T-helper 2 cell treated with Interferon-gamma antibody and Interleukin-4, amounts not matched to agents 5 μg/mL and 100 μg/mL, for 36 hours (primary cell): ENCODE results near the gene MTURN.
"Not testable (repeated sequence)": the region's sequence is repeated elsewhere in the genome, so short reads cannot be mapped to it uniquely, and the experiment has no call there.

Experiments used
- DNase-seq: peaks from one replicate; pipeline ENCODE4 v3.0.0; 2021; ENCODE audit warnings: low spot score
- H3K27ac Mint-ChIP-seq: one replicate; pipeline ENCODE4 v1.8.0; 2021; ENCODE audit warnings: mild to moderate bottlenecking, mixed read lengths
- H3K27me3 Mint-ChIP-seq: one replicate; pipeline ENCODE4 v1.8.0; 2021; ENCODE audit warnings: low read depth, mixed read lengths
- H3K36me3 Mint-ChIP-seq: one replicate; pipeline ENCODE4 v1.8.0; 2021; ENCODE audit warnings: low read depth, mixed read lengths
- H3K4me1 Mint-ChIP-seq: one replicate; pipeline ENCODE4 v1.8.0; 2021; ENCODE audit warnings: low read depth, mixed read lengths
- H3K4me3 Mint-ChIP-seq: one replicate; pipeline ENCODE4 v1.8.0; 2022; ENCODE audit warnings: mild to moderate bottlenecking, moderate library complexity, mixed read lengths
- H3K9me3 Mint-ChIP-seq: one replicate; pipeline ENCODE4 v1.8.0; 2021; ENCODE audit warnings: mixed read lengths

The MTURN gene

DNA sequence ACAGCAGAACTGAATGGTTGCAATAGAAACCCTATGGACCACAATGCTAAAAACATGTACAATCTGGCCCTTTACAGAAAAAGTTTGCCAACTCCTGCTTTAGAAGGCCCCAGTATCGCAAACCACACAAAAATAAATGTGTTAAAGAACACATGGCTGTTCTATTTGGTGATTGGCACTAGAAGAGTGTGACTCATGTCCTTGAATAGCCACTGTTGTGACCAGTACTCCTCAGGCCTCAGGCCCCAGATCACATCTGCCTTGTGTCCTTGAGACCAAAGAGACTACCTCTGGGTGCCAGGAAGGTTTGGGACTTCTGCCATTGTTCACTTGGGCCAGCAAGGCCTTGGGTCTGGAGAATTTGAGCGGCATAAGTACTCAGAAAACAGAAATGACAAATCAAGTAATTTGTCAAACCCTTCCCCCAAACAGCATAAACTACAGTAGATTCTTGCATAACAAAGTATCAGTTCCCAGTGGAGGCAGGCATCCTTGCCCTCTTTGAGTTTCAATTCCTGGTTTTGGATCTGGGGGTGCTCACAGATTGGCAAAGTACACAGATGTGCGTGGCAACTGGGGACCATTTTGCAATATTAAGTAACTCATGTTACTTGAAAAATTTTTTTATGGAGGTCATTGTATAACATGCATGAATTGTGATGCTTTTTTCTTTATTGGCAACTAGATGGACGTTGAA is 50.2 kb downstream of the MTURN start:
- no peaks in the 10 kb centered on the region for H3K4me1 Mint-ChIP-seq
- H3K27me3 Mint-ChIP-seq = peaks cover 3% of the 10 kb centered on the region
- no peak overlapping the region for H3K27ac Mint-ChIP-seq
- H3K4me3 Mint-ChIP-seq = no peak overlapping the region
- no peak for DNase-seq
- peaks cover 2% of the 10 kb centered on the region for H3K36me3 Mint-ChIP-seq
- peaks cover 8% of the 10 kb centered on the region for H3K9me3 Mint-ChIP-seq

DNA sequence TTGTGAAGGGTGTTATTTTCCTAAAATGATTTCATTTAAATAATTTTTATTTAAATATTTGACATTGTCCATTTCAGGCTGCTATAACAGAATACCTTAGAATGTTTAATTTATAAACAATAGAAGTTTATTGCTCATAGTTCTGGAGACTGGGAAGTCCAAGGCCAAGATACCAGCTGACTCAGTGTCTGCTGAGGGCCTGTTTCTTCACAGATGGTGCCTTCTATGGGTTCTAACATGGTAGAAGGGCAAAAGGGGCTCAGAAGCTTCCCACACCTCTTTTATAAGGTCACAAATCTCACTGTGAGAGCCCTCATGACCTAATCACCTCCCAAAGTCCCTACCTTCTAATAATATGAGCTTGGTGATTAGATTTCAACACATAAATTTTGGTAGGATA is 50.7 kb downstream of the MTURN start:
- DNase-seq = no peak
- peaks cover 2% of the 10 kb centered on the region for H3K36me3 Mint-ChIP-seq
- H3K27ac Mint-ChIP-seq = no peak overlapping the region
- no peak overlapping the region for H3K4me3 Mint-ChIP-seq
- no peaks in the 10 kb centered on the region for H3K4me1 Mint-ChIP-seq
- H3K9me3 Mint-ChIP-seq = peaks cover 8% of the 10 kb centered on the region
- peaks cover 3% of the 10 kb centered on the region for H3K27me3 Mint-ChIP-seq

DNA sequence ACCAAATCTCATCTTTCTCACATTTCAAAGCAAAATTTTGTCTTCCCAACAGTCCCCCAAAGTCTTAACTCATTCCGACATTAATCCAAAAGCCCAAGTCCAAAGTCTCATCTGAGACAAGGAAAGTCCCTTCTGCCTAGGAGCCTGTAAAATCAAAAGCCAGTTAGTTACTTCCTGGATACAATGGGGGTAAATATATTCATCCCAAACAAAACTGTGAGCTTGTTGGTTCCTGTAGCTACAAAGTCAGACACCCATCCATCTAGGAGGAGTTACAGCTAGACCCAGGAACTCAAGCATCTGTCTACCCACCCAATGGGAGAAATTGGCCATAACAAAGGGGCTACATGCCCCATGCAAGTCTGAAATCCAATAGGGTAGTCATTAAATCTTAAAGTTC is 51.9 kb downstream of the MTURN start:
- no peak for DNase-seq
- Mint-ChIP-seq H3K36me3 (peaks cover 2% of the 10 kb centered on the region), H3K4me3 (no peak overlapping the region), H3K4me1 (no peaks in the 10 kb centered on the region), H3K27me3 (peaks cover 3% of the 10 kb centered on the region), H3K9me3 (peaks cover 10% of the 10 kb centered on the region), H3K27ac (no peak overlapping the region)

DNA sequence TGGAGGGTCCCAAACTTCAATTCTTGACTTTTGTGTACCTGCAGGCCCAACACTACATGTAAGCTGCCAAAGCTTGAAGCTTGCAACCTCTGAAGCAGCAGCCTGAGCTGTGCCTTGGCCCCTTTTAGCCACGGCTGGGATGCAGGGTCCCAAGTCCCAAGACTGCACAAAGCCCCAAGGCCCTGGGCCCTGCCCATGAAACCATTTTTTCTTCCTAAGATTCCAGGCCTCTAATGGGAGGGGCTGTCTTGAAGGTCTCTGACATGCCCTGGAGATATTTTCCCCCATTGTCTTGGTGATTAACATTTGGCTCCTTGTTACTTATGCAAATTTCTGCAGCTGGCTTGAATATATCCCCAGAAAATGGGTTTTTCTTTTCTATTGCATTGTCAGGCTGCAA is 52.7 kb downstream of the MTURN start:
- Mint-ChIP-seq H3K4me1 (no peaks in the 10 kb centered on the region), H3K36me3 (peaks cover 2% of the 10 kb centered on the region), H3K27ac (no peak overlapping the region), H3K4me3 (no peak overlapping the region), H3K9me3 (peaks cover 11% of the 10 kb centered on the region), H3K27me3 (peaks cover 3% of the 10 kb centered on the region)
- DNase-seq = no peak

DNA sequence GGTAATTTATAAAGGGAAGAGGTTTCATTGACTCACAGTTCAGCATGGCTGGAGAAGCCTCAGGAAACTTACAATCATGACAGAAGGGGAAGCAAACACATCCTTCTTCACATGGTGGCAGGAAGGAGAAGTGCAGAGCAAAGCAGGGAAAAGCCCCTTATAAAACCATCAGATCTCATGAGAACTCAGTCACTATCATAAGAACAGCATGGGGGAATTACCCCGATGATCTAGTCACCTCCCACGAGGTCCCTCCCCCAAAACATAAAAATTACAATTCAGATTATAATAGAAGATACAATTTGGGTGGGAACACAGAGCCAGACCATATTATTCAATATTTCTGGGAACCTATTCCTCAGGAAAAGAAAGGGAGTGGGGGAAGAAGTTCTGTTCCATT is 53.6 kb downstream of the MTURN start:
- H3K9me3 Mint-ChIP-seq = peaks cover 11% of the 10 kb centered on the region
- not testable (repeated sequence) for H3K27ac Mint-ChIP-seq, H3K36me3 Mint-ChIP-seq, H3K27me3 Mint-ChIP-seq, DNase-seq, H3K4me3 Mint-ChIP-seq, H3K4me1 Mint-ChIP-seq

DNA sequence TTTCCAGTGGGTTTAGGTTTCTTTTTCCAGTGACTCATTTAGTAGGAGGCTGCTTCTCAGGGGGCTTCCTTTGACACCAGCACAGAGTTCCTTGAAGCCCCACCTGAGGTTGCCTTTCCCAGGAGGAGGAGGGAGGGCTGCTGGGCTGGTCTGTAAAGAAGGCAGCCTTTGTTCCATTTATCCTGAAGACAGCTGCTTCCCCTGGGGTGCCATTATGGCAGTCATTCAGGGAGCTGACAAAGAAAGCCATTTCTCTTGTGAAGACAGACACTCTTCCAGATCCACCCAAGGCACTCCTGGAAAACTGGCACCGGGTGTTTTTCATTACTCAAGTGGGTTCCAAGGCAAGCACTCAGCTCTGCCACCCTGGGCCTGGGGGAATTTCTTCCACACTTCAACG is 54.0 kb downstream of the MTURN start:
- H3K4me3 Mint-ChIP-seq = no peak overlapping the region
- no peaks in the 10 kb centered on the region for H3K4me1 Mint-ChIP-seq
- DNase-seq = no peak
- H3K27ac Mint-ChIP-seq = no peak overlapping the region
- peaks cover 11% of the 10 kb centered on the region for H3K9me3 Mint-ChIP-seq
- peaks cover 3% of the 10 kb centered on the region for H3K27me3 Mint-ChIP-seq
- peaks cover 2% of the 10 kb centered on the region for H3K36me3 Mint-ChIP-seq

DNA sequence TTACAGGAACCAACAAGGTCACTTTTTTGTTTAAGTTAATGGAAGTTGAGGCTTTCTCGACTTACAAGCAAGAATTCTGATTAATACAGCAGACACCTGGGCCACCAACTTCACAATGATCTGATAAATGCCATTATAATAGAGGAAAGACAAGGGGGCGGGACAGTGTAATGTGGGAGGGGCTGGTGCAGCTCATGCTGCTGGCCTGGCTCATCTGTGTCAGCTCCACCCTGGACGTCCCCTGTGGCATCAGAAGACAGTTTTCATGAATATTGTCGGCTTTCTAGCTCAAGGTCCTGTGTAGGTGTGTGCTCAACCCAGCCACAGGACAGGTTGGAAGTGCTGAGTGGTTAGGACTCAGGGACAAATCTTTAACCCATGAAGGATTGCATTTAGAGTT is 57.0 kb downstream of the MTURN start:
- no peak for DNase-seq
- no peak overlapping the region for H3K27ac Mint-ChIP-seq
- H3K4me1 Mint-ChIP-seq = no peaks in the 10 kb centered on the region
- H3K9me3 Mint-ChIP-seq = peaks cover 28% of the 10 kb centered on the region
- peaks cover 2% of the 10 kb centered on the region for H3K36me3 Mint-ChIP-seq
- H3K4me3 Mint-ChIP-seq = no peak overlapping the region
- H3K27me3 Mint-ChIP-seq = no peaks in the 10 kb centered on the region

DNA sequence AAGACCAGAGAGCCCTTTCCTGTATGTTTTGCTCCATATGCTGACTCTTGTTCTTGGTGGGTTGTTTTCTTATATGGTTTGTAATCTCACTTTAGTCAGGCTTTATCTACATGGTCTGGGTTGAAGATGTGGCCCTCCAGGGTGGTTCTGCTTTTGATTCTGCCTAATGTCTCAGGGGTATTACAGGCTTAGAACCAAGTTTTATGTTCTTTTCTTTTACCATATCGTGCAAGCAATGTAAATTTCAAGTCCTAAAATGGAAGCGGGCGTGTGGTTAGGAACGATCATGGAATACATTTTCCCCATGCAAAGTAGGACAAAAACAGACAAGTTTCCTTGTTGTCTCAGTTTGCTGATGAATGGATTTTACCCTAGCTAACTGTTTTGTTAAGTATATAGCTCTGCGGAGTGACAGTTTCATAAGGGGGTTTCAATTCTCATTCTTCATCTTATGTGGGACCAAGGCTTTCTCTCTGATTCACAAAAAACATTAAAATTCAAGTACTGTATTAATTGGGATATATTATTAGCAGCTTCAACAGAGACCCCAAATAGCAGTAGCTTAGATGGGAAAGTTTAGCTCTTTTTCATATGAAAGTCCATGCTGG is 58.7 kb downstream of the MTURN start:
- Mint-ChIP-seq H3K4me1 (no peaks in the 10 kb centered on the region), H3K36me3 (no peaks in the 10 kb centered on the region), H3K27me3 (no peaks in the 10 kb centered on the region), H3K4me3 (no peak overlapping the region), H3K9me3 (peaks cover 32% of the 10 kb centered on the region), H3K27ac (no peak overlapping the region)
- DNase-seq = no peak

DNA sequence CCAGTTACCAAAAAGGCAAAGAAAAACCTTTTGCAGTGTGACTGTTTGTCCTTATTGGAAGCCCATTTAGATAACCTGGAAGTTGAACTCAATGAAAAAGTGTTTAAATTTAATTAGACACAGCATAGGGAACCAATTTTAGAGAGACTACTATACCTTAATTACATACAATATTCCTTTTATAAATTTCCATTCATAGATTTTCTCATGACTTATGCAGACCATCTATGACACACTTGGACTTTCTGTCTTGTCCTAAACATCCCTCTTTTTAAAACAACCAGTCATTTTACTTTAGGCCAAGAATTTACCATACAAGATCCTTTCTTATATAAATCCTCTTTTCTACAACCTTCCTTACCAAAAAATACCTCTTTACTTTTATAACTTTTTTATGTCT is 61.6 kb downstream of the MTURN start:
- no peaks in the 10 kb centered on the region for H3K36me3 Mint-ChIP-seq
- peaks cover 32% of the 10 kb centered on the region for H3K9me3 Mint-ChIP-seq
- DNase-seq = no peak
- H3K4me3 Mint-ChIP-seq = no peak overlapping the region
- no peaks in the 10 kb centered on the region for H3K4me1 Mint-ChIP-seq
- no peak overlapping the region for H3K27ac Mint-ChIP-seq
- H3K27me3 Mint-ChIP-seq = no peaks in the 10 kb centered on the region

DNA sequence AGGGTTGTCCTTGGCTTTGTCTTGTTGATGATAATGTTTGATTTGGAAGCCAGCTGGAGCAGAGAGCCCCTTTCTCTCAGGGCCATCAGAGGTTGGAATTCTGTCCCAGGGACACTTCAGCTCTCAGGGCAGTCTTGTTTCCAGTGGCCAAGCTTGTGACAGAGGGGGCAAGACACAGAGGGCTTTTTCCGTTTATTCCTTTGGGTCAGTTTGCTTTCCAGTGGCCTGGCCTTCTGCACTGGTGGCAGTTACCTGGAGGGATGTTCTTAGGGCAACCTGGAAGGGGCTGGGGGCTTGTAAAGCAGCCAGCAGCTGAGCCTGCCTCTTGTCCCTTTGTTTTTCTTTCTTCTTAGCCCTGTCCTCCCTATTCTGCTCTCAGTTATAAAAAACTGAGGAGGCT is 62.7 kb downstream of the MTURN start:
- no peak for DNase-seq

DNA sequence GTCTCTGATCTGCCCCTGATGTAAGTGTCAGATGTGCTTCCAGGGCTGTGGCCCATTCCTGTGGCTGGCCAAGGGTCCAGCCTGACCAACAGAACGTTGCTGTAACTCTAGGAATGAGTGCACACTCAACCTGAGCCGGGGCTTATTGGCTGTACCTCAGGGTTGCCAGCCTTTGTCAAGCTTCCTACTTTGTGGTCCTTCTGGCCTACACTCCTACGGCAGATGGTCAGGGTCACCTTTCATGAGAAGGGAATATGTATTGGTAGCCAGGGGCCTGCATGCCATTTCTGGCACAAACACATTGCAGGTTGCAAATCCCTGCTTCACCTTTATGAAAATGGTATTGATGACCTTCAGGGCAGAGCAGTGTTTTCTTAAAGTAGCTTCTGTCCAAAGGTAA is 64.5 kb downstream of the MTURN start:
- H3K36me3 Mint-ChIP-seq = no peaks in the 10 kb centered on the region
- DNase-seq = no peak
- H3K9me3 Mint-ChIP-seq = peaks cover 29% of the 10 kb centered on the region
- H3K4me1 Mint-ChIP-seq = no peaks in the 10 kb centered on the region
- H3K4me3 Mint-ChIP-seq = no peak overlapping the region
- H3K27me3 Mint-ChIP-seq = no peaks in the 10 kb centered on the region
- H3K27ac Mint-ChIP-seq = no peak overlapping the region

More for the DNA sequence above, 62.7 kb downstream of the MTURN start:
- Mint-ChIP-seq H3K4me1 (no peaks in the 10 kb centered on the region), H3K4me3 (no peak overlapping the region), H3K27ac (no peak overlapping the region), H3K27me3 (no peaks in the 10 kb centered on the region), H3K36me3 (no peaks in the 10 kb centered on the region), H3K9me3 (peaks cover 29% of the 10 kb centered on the region)

DNA sequence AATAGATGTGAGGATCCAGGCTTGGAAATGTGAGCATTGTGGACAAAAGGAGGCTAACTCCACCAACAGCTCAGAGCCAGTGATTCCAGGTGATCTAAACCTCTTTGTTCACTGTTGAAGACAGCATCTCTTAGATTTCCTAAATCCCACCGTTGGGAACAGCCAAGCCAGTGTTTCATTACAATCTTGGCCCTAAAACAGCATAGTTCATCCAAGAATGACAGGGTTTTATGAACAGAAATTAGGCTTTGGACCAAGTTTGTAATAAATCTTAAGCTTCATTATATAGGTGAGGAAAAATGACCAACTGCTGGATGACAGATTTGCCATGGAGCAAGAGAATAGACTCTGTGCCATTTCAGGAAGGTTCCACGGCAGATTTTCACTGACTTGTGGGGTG is 65.8 kb downstream of the MTURN start:
- Mint-ChIP-seq H3K27ac (no peak overlapping the region), H3K4me1 (no peaks in the 10 kb centered on the region), H3K27me3 (no peaks in the 10 kb centered on the region), H3K4me3 (no peak overlapping the region), H3K36me3 (no peaks in the 10 kb centered on the region), H3K9me3 (peaks cover 24% of the 10 kb centered on the region)
- no peak for DNase-seq

DNA sequence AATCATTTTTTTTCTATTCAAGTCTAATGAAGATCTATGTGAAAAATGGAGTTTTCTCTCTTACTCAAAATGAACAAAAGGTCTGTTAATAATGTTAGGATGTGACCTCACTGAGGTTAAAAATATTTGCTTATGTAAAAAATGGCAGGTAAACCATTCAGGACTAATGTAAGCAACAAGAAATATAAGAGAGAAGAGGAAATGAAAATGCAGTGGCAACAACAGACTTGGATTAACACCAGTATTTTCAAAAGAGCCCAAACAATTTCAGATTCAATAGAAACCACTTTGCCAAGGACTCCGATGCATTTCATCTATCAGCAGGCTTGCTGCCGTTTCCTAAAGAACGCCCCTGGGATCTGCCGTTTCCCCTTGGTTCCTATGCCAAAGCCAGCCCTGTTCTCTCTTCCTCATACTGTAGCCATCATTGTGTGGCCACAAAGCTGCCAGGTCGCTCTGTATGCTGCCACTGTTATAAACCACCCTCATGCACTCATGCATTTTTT is 66.4 kb downstream of the MTURN start:
- no peak for DNase-seq
- Mint-ChIP-seq H3K9me3 (peaks cover 18% of the 10 kb centered on the region), H3K36me3 (no peaks in the 10 kb centered on the region), H3K4me3 (no peak overlapping the region), H3K27me3 (no peaks in the 10 kb centered on the region), H3K4me1 (no peaks in the 10 kb centered on the region), H3K27ac (no peak overlapping the region)

DNA sequence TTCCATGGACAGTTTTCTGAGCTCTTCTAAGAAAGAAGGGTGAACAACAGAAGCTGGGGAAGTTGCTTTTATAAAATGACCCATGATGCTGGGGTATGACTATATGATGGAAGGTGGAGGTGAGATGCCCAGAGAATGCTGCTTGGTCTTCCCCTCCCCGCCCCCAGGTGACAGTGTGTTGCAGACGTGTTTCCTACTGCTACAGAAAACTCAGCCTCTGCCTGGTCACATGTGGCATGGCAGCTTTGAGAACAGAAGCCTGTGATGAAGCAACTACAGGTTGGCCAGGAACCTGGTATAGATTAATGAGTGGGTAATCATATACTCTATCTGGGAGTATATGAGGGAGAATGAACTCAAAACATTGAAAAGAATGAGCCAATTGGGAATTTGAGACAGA is 67.1 kb downstream of the MTURN start:
- Mint-ChIP-seq H3K27me3 (no peaks in the 10 kb centered on the region), H3K36me3 (no peaks in the 10 kb centered on the region), H3K4me1 (no peaks in the 10 kb centered on the region), H3K27ac (no peak overlapping the region), H3K9me3 (peaks cover 11% of the 10 kb centered on the region), H3K4me3 (no peak overlapping the region)
- DNase-seq = no peak

DNA sequence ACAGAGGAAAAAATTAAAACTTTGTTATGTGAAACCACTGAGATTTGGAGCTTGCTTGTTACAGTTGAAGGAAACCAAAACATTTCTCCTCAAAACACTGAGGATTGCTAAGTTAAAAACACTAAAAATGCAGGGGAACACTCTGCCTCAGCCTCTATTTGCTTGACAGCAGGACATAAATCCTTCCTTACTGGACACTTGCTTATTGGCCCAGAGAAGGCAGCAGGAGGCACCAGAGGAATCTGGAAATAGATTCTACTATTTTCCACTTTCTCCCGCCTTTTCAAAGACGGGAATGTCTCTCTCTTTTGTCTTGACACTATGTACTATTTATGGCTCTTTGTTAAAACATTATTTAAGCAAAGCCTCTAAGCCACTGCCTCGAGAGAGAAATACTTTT is 67.9 kb downstream of the MTURN start:
- Mint-ChIP-seq H3K36me3 (no peaks in the 10 kb centered on the region), H3K27ac (no peak overlapping the region), H3K4me1 (no peaks in the 10 kb centered on the region), H3K9me3 (peaks cover 5% of the 10 kb centered on the region), H3K27me3 (no peaks in the 10 kb centered on the region), H3K4me3 (no peak overlapping the region)
- DNase-seq = no peak
